H9 (cell line): Measurements from ENCODE around the gene PYDC1. TPM values are rescaled to one million over a fixed set of nuclear protein-coding genes. Genes with fewer than 3 reads are reported as not detected.
A peak's percentile ranks its signal among the peaks of the same experiment; 100 is the strongest.

Experiments
- DNase-seq: peaks from one replicate; pipeline ENCODE4 v3.0.0-alpha.2; 2017
- H2AFZ ChIP-seq: one replicate; pipeline ENCODE4 v1.6.1; 2013; ENCODE audit warnings: mild to moderate bottlenecking, low read length, control low read depth, moderate library complexity
- H2AK5ac ChIP-seq: 2 replicates; pipeline ENCODE4 v1.6.1; 2013; ENCODE audit warnings: low read length, control low read depth, mixed read lengths; ENCODE audit not compliant: insufficient read length
- H2BK120ac ChIP-seq: one replicate; pipeline ENCODE4 v1.6.1; 2013; ENCODE audit warnings: low read depth, mild to moderate bottlenecking, low read length, control low read depth, inconsistent platforms; ENCODE audit not compliant: poor library complexity, severe bottlenecking
- H2BK12ac ChIP-seq: 2 replicates; pipeline ENCODE4 v1.6.1; 2013; ENCODE audit warnings: low read length, control low read depth, mixed read lengths, low read depth; ENCODE audit not compliant: insufficient read length
- H2BK15ac ChIP-seq: 2 replicates; pipeline ENCODE4 v1.6.1; 2013; ENCODE audit warnings: low read depth, low read length, control low read depth
- H2BK20ac ChIP-seq: one replicate; pipeline ENCODE4 v1.6.1; 2013; ENCODE audit warnings: low read depth, mild to moderate bottlenecking, low read length, control low read depth, inconsistent platforms; ENCODE audit not compliant: poor library complexity, severe bottlenecking
- H2BK5ac ChIP-seq: 2 replicates; pipeline ENCODE4 v1.6.1; 2013; ENCODE audit warnings: low read length, control low read depth, mixed read lengths; ENCODE audit not compliant: insufficient read length
- H3K14ac ChIP-seq: 2 replicates; pipeline ENCODE4 v1.6.1; 2013; ENCODE audit warnings: low read length, control low read depth; ENCODE audit not compliant: insufficient read depth
- H3K18ac ChIP-seq: 2 replicates; pipeline ENCODE4 v1.6.1; 2013; ENCODE audit warnings: low read depth, mild to moderate bottlenecking, mixed read lengths, low read length, control low read depth; ENCODE audit not compliant: insufficient read length
- H3K23ac ChIP-seq: 2 replicates; pipeline ENCODE4 v1.6.1; 2013; ENCODE audit warnings: low read length, control low read depth, mixed read lengths, low read depth; ENCODE audit not compliant: insufficient read length
- H3K23me2 ChIP-seq: 2 replicates; pipeline ENCODE4 v1.6.1; 2013; ENCODE audit warnings: low read depth, mild to moderate bottlenecking, mixed read lengths, low read length, control low read depth; ENCODE audit not compliant: insufficient read length, poor library complexity, severe bottlenecking
- H3K27ac ChIP-seq: 2 replicates; pipeline ENCODE4 v1.5.1; 2013; ENCODE audit warnings: low read length, control low read depth, mixed read lengths, low read depth; ENCODE audit not compliant: insufficient read length
- H3K27me3 ChIP-seq: 2 replicates; pipeline ENCODE4 v1.6.1; 2013; ENCODE audit warnings: low read length, control low read depth, inconsistent platforms; ENCODE audit not compliant: insufficient read depth
- H3K4ac ChIP-seq: 2 replicates; pipeline ENCODE4 v1.6.1; 2013; ENCODE audit warnings: low read depth, mild to moderate bottlenecking, control low read depth, inconsistent platforms, low read length, moderate library complexity
- H3K4me1 ChIP-seq: 2 replicates; pipeline ENCODE4 v1.6.1; 2013; ENCODE audit warnings: low read length, control low read depth, inconsistent platforms; ENCODE audit not compliant: insufficient read depth
- H3K4me2 ChIP-seq: 2 replicates; pipeline ENCODE4 v1.6.1; 2013; ENCODE audit warnings: low read length, control low read depth, mixed read lengths; ENCODE audit not compliant: insufficient read length, insufficient read depth
- H3K56ac ChIP-seq: 2 replicates; pipeline ENCODE4 v1.6.1; 2013; ENCODE audit warnings: low read depth, mild to moderate bottlenecking, mixed read lengths, low read length, control low read depth; ENCODE audit not compliant: insufficient read length
- H3K79me1 ChIP-seq: 2 replicates; pipeline ENCODE4 v1.6.1; 2013; ENCODE audit warnings: low read depth, mild to moderate bottlenecking, moderate library complexity, low read length, control low read depth, inconsistent platforms; ENCODE audit not compliant: insufficient read depth, poor library complexity, severe bottlenecking
- H3K79me2 ChIP-seq: 2 replicates; pipeline ENCODE4 v1.6.1; 2013; ENCODE audit warnings: low read length, control low read depth, inconsistent platforms; ENCODE audit not compliant: insufficient read depth
- H3K9ac ChIP-seq: 2 replicates; pipeline ENCODE4 v1.6.1; 2013; ENCODE audit warnings: low read length, control low read depth, mixed read lengths; ENCODE audit not compliant: insufficient read length; ENCODE audit errors: extremely low read depth
- H3K9me3 ChIP-seq: one replicate; pipeline ENCODE4 v1.6.1; 2013; ENCODE audit warnings: low read depth, low read length, inconsistent platforms; ENCODE audit not compliant: control insufficient read depth
- H3T11ph ChIP-seq: one replicate; pipeline ENCODE4 v1.6.1; 2013; ENCODE audit warnings: mild to moderate bottlenecking, low read length, control low read depth, inconsistent platforms
- H4K20me1 ChIP-seq: one replicate; pipeline ENCODE4 v1.6.1; 2013; ENCODE audit not compliant: control insufficient read depth, insufficient read length, insufficient read depth
- H4K5ac ChIP-seq: 2 replicates; pipeline ENCODE4 v1.6.1; 2013; ENCODE audit warnings: low read depth, mild to moderate bottlenecking, mixed read lengths, low read length, control low read depth; ENCODE audit not compliant: insufficient read length
- H4K8ac ChIP-seq: replicated peaks from 2 replicates; pipeline ENCODE4 v1.6.1; 2013; ENCODE audit warnings: low read length, control low read depth, mixed read lengths, low read depth; ENCODE audit not compliant: insufficient read length
- H4K91ac ChIP-seq: 2 replicates; pipeline ENCODE4 v1.6.1; 2013; ENCODE audit warnings: low read depth, mild to moderate bottlenecking, moderate library complexity, mixed read lengths, low read length, control low read depth; ENCODE audit not compliant: insufficient read length
- H3K27ac Mint-ChIP-seq, 3 experiments: 2 replicates in 2 of 3; 3 replicates in 1 of 3; pipeline ENCODE4 v1.8.0; 2020 to 2021; ENCODE audit warnings: mixed read lengths in 3 of 3, mild to moderate bottlenecking in 1 of 3, moderate library complexity in 1 of 3
- H3K27me3 Mint-ChIP-seq: 2 replicates; pipeline ENCODE4 v1.8.0; 2021; ENCODE audit warnings: low read depth, mild to moderate bottlenecking, moderate library complexity, mixed read lengths
- H3K36me3 Mint-ChIP-seq, 3 experiments: 2 replicates in 2 of 3; 3 replicates in 1 of 3; pipeline ENCODE4 v1.8.0; 2020 to 2021; ENCODE audit warnings: low read depth in 3 of 3, mixed read lengths in 3 of 3; ENCODE audit not compliant: insufficient read depth in 1 of 3
- H3K4me1 Mint-ChIP-seq, 2 experiments: 2 replicates each; pipeline ENCODE4 v1.8.0; 2020; ENCODE audit warnings: mixed read lengths in 2 of 2
- H3K4me3 Mint-ChIP-seq, 2 experiments: 2 replicates in 1 of 2; 3 replicates in 1 of 2; pipeline ENCODE4 v1.8.0; 2020 to 2021; ENCODE audit warnings: mild to moderate bottlenecking in 2 of 2, mixed read lengths in 2 of 2, moderate library complexity in 1 of 2
- H3K9me3 Mint-ChIP-seq, 2 experiments: 2 replicates in 1 of 2; 3 replicates in 1 of 2; pipeline ENCODE4 v1.8.0; 2020; ENCODE audit warnings: mild to moderate bottlenecking in 2 of 2, mixed read lengths in 2 of 2, moderate library complexity in 1 of 2
- CTCF ChIP-seq: fragments of 200-600 bp; sonication (generic); conservative IDR thresholded peaks from 3 replicates; pipeline ENCODE4 v1.8.0; 2021; ENCODE audit warnings: antibody characterized with exemption, mild to moderate bottlenecking
- WGBS: extraction: QIAGEN DNeasy Blood & Tissue Kit; methylation state at CpG from one replicate; pipeline ENCODE4 v1.1.7; 2013; ENCODE audit warnings: missing lambda C conversion rate, low lambda C conversion rate, mixed read lengths; ENCODE audit not compliant: insufficient read length; ENCODE audit errors: extremely low coverage; 5-methylcytosine and 5-hydroxymethylcytosine counted together
- total RNA-seq: library from RNA; stranded (reverse); gene quantifications from 2 replicates; pipeline ENCODE4 v1.2.1, GENCODE V29; 2021

The PYDC1 gene
- total RNA-seq, 1 experiment from 2014 or later, result 0.70 TPM

- Histone ChIP-seq H2BK15ac (no peak overlapping the region), H3K4ac (no peak overlapping the region), H3K27me3 (no peaks in the 10 kb centered on the region), H2BK5ac (no peak overlapping the region), H2BK12ac (no peak overlapping the region), H3K9ac (no peak overlapping the region), H3K79me1 (no peaks in the 10 kb centered on the region), H2BK120ac (no peak overlapping the region), H3K27ac (no peak overlapping the region), H3K79me2 (no peaks in the 10 kb centered on the region), H4K91ac (no peak overlapping the region), H3K4me2 (no peak overlapping the region), H3K23ac (no peak overlapping the region), H3K18ac (no peak overlapping the region), H2BK20ac (no peak overlapping the region), H3K4me1 (peaks cover 1% of the 10 kb centered on the region; the same call in 1 of the 2 replicates), H2AK5ac (no peak overlapping the region), H4K5ac (no peak overlapping the region), H3K23me2 (no peaks in the 10 kb centered on the region), H4K20me1 (no peaks in the 10 kb centered on the region), H3T11ph (no peak overlapping the region), H3K56ac (no peak overlapping the region), H3K9me3 (no peaks in the 10 kb centered on the region), H2AFZ (no peak overlapping the region), H4K8ac (no peak overlapping the region), H3K14ac (no peak overlapping the region; the same call in 1 of the 2 replicates)
- peaks cover 18 to 19% of the 10 kb centered on the region in 2 experiments for H3K4me1 Mint-ChIP-seq
- H3K27me3 Mint-ChIP-seq, result no peaks in the 10 kb centered on the region; the same call in none of the 2 replicates
- TF ChIP-seq CTCF, result peak; percentile 32; the same call in 2 of the 3 replicates
- no CpG with 5 or more reads among the region's 20 CpGs for WGBS
- no peaks in the 10 kb centered on the region for H3K9me3 Mint-ChIP-seq
- no peaks in the 10 kb centered on the region for H3K36me3 Mint-ChIP-seq
- peak; percentile 60 for DNase-seq
- H3K4me3 Mint-ChIP-seq, result no peak overlapping the region
- H3K27ac Mint-ChIP-seq, result peak overlapping the region in 2 of 3 experiments; percentile 39 to 92; a peak in 3 of 7 replicates
Observed at GRCh38 chr16:31265329-31266245, 48.7 kb upstream of the PYDC1 start.
